ENCODE measurements around the gene DCP2. TPM values are rescaled to one million over a fixed set of nuclear protein-coding genes. Genes with fewer than 3 reads are reported as not detected.

Gene DCP2
- total RNA-seq, 1 donor from 2014 or later = 58.2 TPM

DNA sequence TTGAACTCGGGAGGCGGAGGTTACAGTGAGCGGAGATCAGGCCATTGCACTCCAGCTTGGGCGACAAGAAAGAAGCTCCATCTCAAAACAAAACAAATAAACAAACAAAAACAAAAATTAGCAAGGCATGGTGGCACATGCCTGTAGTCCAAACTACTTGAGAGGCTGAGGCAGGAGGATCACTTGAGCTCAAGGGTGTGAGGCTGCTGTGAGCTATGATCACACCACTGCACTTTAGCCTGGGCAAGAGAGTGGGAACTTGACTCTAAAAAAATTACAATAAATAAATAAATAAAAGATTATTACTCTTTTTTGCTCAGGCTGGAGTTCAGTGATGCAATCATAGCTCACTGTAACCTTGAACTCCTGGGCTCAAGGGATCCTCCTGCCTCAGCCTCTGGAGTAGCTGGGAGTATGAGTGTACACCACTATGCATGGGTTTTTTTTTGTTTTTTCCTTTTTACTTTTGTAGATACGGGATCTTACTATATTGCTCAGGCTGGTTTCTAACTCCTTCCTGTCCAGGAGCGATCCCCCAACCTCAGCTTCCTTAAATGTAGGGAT lies 9.0 kb upstream of the DCP2 start:
- no peak for TF ChIP-seq POLR2AphosphoS5 (IDR thresholded peaks at IDR 0.05; ENCODE audit: insufficient read depth in 1 of 2, low read depth in 1 of 2)
- TF ChIP-seq POLR2A (IDR thresholded peaks at IDR 0.05) = no peak
- no peak for TF ChIP-seq CTCF (IDR thresholded peaks at IDR 0.05)
- Histone ChIP-seq H3K27ac (no peak overlapping the region), H3K4me1 (no peaks in the 10 kb centered on the region), H3K36me3 (no peaks in the 10 kb centered on the region), H3K27me3 (no peaks in the 10 kb centered on the region), H3K4me3 (no peak overlapping the region), H3K9me3 (no peaks in the 10 kb centered on the region)
- intact Hi-C loops (cut with DNase I) = loop anchor here (10.0 kb wide), 1 partner anchor 103 kb away; the partner anchor contains the start of gene SRP19
- DNase-seq (ENCODE audit: extremely low spot score in 2 of 2) = no peak

GRCh38 chr5:112968411-112969106 lies 8.0 kb upstream of the DCP2 start:
- H3K27ac ChIP-seq = no peak overlapping the region
- TF ChIP-seq CTCF (IDR thresholded peaks at IDR 0.05) = no peak
- TF ChIP-seq POLR2AphosphoS5 (IDR thresholded peaks at IDR 0.05; ENCODE audit: insufficient read depth in 1 of 2, low read depth in 1 of 2) = no peak
- TF ChIP-seq POLR2A (IDR thresholded peaks at IDR 0.05) = no peak

GRCh38 chr5:112971276-112971675 lies 5.3 kb upstream of the DCP2 start:
- H3K27me3 ChIP-seq = no peaks in the 10 kb centered on the region

More at GRCh38 chr5:112968411-112969106, 8.0 kb upstream of the DCP2 start:
- H3K9me3 ChIP-seq = no peaks in the 10 kb centered on the region
- H3K36me3 ChIP-seq = no peaks in the 10 kb centered on the region
- no peak for DNase-seq (ENCODE audit: extremely low spot score in 2 of 2)
- H3K27me3 ChIP-seq = no peaks in the 10 kb centered on the region
- intact Hi-C loops (cut with DNase I) = loop anchor here (10.0 kb wide), 1 partner anchor 104 kb away; the partner anchor contains the start of gene SRP19
- H3K4me3 ChIP-seq = no peak overlapping the region
- no peaks in the 10 kb centered on the region for H3K4me1 ChIP-seq

DNA sequence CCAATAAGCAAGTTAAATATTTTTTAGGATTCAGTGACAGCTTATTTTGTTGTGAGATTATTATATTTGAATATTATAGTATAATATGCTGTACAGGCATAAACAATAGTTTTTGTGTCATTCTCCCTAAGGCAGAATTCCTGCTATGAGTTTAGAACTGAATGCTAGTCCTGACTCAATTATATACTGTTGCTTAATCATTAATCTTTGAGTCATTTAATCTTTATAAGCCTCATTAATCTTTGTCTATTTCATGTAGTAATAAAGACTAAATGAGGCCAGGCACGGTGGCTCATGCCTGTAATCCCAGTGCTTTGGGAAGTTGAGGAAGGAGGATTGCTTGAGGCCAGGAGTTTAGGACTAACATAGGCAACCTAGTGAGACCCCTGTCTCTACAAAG lies 3.6 kb upstream of the DCP2 start:
- TF ChIP-seq POLR2AphosphoS5 (IDR thresholded peaks at IDR 0.05; ENCODE audit: insufficient read depth in 1 of 2, low read depth in 1 of 2) (no peak), POLR2A (IDR thresholded peaks at IDR 0.05) (no peak)
- intact Hi-C loops (cut with DNase I) = no loop called here
- no peak for DNase-seq (ENCODE audit: extremely low spot score in 2 of 2)
- Histone ChIP-seq H3K27ac (no peak overlapping the region), H3K4me3 (no peak overlapping the region), H3K36me3 (no peaks in the 10 kb centered on the region), H3K4me1 (peaks cover 10% of the 10 kb centered on the region), H3K9me3 (no peaks in the 10 kb centered on the region), H3K27me3 (no peaks in the 10 kb centered on the region)

More at GRCh38 chr5:112971276-112971675, 5.3 kb upstream of the DCP2 start:
- no peak overlapping the region for H3K4me3 ChIP-seq
- H3K27ac ChIP-seq = no peak overlapping the region
- DNase-seq (ENCODE audit: extremely low spot score in 2 of 2) = no peak
- no peaks in the 10 kb centered on the region for H3K36me3 ChIP-seq
- TF ChIP-seq POLR2A (IDR thresholded peaks at IDR 0.05) (no peak), POLR2AphosphoS5 (IDR thresholded peaks at IDR 0.05; ENCODE audit: insufficient read depth in 1 of 2, low read depth in 1 of 2) (no peak), CTCF (IDR thresholded peaks at IDR 0.05) (no peak)
- no peaks in the 10 kb centered on the region for H3K9me3 ChIP-seq
- peaks cover 5% of the 10 kb centered on the region for H3K4me1 ChIP-seq
- intact Hi-C loops (cut with DNase I) = no loop called here

DNA sequence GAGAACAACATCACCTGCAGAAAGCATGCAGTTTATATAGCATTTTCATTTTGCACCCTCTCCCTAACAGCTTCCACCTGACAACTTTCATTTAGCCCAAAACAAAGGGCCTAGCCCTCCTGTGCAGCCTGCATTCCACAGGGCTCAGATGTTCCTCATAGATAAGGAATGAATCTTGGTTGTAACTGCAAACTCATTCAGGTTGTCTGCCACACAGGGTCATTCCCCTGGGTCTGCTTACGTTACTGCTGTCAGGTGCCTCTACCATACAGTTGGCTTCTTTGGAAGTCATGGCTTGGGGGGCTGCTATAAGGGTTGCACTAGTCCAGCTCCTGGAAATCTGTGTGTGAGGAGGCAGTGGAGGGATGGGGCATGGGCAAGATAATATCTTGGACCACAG lies 2.7 kb upstream of the DCP2 start:
- Histone ChIP-seq H3K27ac (no peak overlapping the region), H3K4me3 (no peak overlapping the region), H3K36me3 (no peaks in the 10 kb centered on the region), H3K27me3 (no peaks in the 10 kb centered on the region), H3K4me1 (peaks cover 19% of the 10 kb centered on the region), H3K9me3 (no peaks in the 10 kb centered on the region)
- TF ChIP-seq POLR2A (IDR thresholded peaks at IDR 0.05) = no peak
- no peak for TF ChIP-seq CTCF (IDR thresholded peaks at IDR 0.05)
- TF ChIP-seq POLR2AphosphoS5 (IDR thresholded peaks at IDR 0.05; ENCODE audit: insufficient read depth in 1 of 2, low read depth in 1 of 2) = no peak
- DNase-seq (ENCODE audit: extremely low spot score in 2 of 2) = no peak
- intact Hi-C loops (cut with DNase I) = no loop called here

Data from vagina (tissue), 2 donors.